ENCODE data around the gene TBC1D2.

- TF ChIP-seq CTCF (IDR thresholded peaks at IDR 0.05; ENCODE audit: low read length), result no peak
- TF ChIP-seq EZH2 (IDR thresholded peaks at IDR 0.05; ENCODE audit: borderline replicate concordance, low read length), result no peak
These were observed 20.3 kb downstream of the TBC1D2 start for GRCh38 chr9:98235126-98235525.
